Measurements from ENCODE around the gene IPCEF1.
"Not testable (repeated sequence)": the region's sequence is repeated elsewhere in the genome, so short reads cannot be mapped to it uniquely, and the experiment has no call there.

The IPCEF1 gene

DNA sequence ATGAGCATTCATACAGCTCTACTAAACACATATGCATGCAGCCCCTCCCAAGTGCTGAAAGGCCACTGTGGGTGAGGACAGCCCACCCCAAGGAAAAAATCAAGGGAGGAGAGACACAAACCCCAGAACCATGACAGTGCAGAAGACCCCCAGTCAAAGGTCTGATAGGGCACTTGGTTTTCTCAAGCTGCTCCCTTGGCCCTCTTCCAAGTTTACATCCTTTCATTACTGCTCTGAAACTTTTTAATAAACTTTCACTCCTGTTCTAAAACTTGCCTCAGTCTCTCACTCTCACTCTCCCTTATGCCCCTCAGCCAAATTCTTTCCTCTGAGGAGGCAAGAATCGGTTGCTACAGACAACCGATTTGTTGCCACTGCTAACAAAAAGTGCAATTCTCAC, 24.9 kb downstream of the IPCEF1 start:
- DNase-seq (ENCODE audit: low read depth): no peak

DNA sequence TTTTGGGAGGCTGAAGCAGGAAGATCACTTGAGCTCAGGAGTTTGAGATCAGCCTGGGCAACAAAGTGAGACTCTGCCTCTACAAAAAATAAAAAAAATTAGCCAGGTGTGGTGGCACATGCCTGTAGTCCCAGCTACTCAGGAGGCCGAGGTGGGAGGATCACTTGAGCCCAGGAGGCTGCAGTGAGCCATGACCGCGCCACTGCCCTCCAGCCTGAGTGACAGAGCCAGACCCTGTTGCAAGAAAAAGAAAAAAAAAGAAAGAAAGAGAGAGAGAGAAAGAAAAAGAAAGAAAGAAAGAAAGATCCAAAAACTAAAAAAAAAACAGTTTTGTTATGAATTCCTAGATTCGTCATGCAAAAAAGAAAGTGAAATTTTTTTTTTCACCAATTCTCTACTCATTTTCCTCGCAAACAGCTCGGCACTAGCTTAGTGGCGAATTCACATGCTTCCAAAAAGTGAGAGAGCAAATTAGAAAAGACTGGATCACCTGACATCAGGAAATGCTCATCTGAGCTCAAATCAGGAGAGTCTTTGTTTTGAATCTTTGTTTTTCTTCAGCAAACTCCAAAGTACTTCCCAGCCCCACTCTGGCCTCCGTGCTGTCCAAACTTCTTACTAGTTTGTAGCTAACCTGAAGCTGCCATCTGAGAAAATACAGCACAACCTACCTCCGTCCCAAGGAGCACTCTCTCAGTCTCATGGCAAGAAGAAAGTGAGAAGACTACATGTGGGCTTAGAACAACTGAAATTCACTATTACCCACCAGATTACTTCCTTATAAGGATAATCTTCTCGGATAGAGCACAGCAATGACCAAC, 27.0 kb downstream of the IPCEF1 start:
- DNase-seq (ENCODE audit: low read depth): no peak

DNA sequence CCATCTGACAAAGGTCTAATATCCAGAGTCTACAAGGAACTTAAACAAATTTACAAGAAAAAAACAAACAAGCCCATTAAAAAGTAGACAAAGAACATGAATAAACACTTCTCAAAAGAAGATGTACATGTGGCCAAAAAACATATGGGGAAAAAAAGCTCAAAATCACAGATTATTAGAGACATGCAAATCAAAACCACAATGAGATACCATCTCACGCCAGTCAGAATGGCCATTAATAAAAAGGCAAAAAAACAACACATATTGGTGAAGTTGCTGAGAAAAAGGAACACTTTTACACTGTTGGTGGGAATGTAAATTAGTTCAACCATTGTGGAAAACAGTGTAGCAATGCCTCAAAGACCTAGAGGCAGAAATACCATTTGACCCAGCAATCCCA, 29.3 kb downstream of the IPCEF1 start:
- not testable (repeated sequence) for DNase-seq (ENCODE audit: low read depth)

DNA sequence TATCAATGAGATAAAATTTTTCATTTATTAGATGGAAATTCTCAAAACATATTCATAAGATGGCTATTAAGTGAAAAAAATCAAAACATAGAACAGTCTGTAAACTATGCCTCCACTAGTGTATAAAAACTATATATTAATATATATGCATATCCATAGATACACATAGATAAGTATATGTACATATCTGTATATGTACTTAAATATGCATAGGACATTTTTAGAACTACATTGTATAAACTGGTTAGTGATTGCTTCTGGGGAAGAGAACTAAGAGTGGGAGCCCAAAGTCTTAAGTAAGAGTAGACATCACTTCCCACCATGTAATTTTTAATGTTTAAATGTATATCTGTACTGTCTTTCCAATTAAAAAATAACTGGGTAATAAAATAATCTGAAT, 31.5 kb downstream of the IPCEF1 start:
- no peak for DNase-seq (ENCODE audit: low read depth)

DNA sequence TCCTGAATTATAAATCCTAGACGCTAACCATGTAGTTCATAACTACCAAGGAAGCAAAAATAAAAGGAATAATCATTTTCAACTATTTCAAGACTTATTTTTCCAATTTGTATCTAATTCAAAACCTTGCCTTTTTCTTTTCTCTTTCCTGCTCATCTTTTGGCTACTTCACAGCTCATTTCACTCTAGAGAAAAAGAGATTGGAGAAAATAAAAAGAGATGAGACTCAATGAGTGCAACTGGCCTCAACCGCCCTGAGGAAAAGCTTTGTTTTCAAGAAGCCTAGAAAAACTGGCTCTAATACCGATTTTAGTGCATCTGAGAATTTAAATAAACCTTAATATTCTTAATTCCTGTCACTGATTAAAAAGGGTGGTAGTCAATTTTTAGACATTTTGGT, 36.4 kb downstream of the IPCEF1 start:
- no peak for DNase-seq (ENCODE audit: low read depth)

DNA sequence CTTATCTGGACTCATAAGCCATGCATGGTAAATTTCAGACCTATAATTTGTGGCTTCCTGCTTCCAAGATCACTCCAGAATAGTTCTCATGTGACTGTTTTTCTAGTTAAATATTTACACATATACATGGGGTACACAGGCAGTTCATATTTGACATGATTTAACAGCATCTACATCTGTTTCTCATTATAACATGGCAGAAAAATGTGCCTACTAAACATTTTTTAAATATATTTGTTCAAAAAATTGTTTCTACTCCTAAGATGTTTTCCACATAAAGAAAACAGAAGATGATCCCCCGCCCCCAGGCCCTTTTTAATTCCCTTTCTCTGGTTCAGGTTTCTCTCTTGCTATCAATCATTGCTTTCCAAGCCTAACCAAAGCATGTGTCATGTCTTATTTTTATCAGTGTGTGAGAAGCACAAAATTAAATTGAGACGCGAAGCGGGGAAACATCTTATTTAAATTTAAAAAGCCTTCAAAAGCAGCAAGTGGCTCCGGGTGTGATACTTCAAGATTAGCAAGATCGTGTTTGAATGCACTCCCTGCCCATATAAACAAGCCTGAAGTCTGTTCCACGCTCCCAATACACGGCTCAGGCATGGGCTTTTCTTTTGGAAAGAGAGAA, 37.3 kb downstream of the IPCEF1 start:
- peak; percentile 36 for DNase-seq (ENCODE audit: low read depth)

DNA sequence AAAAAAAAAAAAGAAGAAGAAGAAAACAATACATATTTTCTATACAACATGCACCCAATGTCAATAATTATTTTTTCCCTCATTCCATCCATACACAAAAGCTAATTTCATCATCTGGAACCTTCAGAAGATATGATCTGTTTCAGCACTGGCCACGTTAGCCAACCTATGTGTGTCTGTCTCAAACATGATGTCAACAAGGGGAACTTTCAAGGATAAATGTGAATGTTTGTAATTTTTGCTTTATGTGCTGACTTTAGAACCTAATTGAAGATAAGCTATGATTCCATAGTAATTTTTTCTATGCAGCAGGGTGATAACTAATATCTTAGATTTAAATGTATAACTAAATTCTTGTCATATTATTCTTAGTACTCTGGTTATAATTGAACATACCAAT, 37.9 kb downstream of the IPCEF1 start:
- no peak for DNase-seq (ENCODE audit: low read depth)

DNA sequence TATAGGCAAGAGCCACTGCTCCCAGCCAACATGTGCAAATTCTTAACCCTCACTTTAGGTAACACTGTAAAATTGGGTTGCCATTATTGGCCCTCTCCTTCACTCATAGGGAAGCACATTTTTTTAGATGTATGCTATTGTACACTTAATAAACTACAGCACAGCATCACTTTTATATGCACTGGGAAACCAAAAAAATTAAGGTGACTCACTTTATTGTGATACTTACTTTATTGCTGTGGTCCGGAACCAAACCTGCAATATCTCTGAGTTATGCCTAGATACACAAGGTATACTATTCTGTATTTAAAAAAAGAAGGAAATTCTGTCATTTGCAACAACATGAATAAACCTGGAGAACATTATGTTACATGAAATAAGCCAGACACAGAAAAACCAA, 40.5 kb downstream of the IPCEF1 start:
- no peak for DNase-seq (ENCODE audit: low read depth)

DNA sequence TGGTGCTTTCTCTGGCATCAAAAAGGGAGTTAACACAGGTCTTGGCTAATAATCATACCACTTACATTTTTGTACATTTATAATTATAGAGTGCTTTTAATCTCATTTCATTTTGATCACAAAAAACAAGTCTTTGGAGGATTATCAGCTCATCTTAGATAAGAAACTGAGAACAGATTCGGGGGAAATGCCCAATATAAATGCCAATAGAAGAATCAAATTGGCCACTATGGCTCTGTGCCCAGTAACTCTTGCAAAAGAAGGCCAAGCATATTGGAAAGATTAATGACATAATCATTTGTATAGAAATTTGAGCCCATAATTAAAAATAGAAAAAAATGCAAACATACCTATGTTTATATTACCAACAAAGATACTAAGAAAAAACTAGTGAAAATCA, 42.5 kb downstream of the IPCEF1 start:
- DNase-seq (ENCODE audit: low read depth): no peak

DNA sequence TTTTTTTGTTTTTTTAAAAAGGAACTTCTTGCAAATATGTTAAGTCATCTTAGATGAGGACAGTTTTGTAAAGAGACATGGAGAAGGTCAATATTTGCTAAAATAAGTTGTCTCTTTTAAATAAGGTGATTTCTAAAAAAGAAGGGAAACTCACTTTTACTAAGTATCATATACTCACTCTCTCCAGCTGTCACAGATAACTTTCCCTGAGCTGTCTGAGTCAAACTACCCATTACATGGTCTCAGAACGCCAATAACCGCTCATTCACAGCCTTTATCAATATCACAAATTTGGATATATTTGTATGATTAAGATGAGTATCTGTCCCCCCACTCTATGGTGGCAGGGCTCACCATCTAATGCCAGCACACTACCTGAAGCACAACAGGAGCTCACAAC, 47.6 kb downstream of the IPCEF1 start:
- no peak for DNase-seq (ENCODE audit: low read depth)

DNA sequence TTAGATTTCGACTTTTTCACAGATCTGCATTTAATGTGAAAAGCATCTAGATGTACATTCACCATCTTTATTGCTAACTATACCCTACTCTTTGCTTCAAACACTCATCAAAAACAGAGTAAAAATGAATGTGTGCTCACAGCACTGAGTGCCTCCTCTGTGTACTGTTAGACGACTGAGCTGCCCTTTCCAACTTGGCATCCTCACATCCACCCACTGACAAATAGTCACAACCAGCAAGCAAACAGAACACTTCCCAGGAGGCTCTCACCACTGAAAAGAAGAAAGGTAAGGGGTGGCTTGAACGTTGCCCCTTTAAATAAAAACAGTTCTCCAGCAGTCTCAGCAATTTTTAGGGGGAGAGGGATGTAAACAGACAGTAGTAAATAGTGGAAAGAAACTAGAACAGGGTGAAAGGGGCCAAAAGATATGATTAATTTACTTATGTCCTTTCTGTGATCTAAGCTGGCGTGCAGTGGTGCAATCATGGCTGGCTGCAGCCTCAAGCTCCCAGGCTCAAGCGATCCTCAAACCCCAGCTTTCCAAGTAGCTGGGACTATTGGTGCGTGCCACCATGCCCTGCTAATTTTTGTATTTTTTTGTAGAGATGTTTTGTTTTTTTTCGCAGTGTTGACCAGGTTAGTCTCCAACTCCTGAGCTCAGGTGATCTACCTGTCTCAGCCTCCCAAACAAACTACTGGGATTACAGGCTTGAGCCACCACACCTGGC, 48.7 kb downstream of the IPCEF1 start:
- DNase-seq (ENCODE audit: low read depth): no peak

DNA sequence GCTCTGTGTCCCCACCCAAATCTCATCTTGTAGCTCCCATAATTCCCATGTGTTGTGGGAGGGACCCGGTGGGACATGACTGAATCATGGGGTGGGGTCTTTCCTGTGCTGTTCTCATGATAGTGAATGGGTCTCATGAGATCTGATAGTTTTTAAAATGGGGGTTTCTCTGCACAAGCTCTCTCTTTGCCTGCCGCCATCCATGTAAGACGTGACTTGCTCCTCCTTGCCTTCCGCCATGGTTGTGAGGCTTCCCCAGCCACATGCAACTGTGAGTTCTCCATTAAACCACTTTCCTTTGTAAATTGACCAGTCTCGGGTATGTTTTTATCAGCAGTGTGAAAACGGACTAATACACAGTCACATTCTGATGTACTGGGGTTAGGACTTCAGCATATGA, 49.5 kb downstream of the IPCEF1 start:
- DNase-seq (ENCODE audit: low read depth): not testable (repeated sequence)

DNA sequence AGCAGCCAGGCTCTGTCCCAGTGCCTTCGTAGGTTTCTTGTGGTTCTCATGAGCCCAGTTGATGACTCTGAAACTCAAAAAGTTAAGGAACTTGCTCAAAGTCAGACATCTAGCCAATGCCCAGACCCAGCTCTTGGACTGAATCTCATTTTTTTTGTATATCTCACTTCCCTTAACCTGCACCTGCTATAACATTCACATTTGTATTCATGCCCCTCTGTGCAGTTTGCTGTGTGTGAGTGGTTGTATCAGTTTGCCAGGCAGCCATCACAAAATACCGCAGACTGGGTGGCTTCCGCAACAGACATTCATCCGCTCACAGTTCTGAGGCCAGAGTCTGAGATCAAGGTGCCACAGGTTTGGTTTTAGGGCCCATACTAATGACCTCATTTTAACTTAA, 49.9 kb downstream of the IPCEF1 start:
- no peak for DNase-seq (ENCODE audit: low read depth)

DNA sequence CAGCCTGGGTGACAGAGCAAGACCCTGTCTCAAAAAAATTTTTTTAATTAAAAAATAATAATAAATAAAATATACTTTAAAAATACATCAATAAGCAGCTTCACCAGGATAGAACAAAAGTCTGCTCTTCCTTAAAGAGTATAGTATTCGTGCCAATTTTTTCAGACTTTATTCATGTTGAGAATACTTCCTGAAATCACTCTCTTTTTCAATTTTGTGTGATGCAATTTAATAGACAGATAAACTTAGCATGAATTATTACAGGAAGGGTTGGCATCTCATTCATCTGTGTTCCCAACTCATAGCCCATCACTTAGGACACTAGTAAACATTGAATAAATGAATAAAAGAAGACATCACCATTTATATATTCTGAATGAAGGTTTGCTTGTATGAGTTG, 52.4 kb downstream of the IPCEF1 start:
- no peak for DNase-seq (ENCODE audit: low read depth)

DNA sequence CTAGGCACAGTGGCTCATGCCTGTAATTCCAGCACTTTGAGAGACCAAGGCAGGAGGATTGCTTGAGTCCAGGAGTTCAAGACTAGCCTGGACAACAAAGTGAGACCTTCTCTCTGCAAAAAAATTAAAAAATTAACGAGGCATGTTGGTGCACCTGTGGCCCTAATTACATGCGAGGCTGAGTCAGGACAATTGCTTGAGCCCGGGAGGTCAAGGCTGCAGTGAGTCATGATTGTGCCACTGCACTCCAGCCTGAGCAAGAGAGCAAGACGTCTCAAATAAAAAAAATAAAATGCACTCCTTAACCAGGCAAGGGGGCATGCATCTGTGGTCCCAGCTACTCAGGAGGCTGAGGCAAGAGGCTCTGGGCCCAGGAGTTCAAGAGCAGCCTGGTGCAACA, 53.0 kb downstream of the IPCEF1 start:
- DNase-seq (ENCODE audit: low read depth): not testable (repeated sequence)

DNA sequence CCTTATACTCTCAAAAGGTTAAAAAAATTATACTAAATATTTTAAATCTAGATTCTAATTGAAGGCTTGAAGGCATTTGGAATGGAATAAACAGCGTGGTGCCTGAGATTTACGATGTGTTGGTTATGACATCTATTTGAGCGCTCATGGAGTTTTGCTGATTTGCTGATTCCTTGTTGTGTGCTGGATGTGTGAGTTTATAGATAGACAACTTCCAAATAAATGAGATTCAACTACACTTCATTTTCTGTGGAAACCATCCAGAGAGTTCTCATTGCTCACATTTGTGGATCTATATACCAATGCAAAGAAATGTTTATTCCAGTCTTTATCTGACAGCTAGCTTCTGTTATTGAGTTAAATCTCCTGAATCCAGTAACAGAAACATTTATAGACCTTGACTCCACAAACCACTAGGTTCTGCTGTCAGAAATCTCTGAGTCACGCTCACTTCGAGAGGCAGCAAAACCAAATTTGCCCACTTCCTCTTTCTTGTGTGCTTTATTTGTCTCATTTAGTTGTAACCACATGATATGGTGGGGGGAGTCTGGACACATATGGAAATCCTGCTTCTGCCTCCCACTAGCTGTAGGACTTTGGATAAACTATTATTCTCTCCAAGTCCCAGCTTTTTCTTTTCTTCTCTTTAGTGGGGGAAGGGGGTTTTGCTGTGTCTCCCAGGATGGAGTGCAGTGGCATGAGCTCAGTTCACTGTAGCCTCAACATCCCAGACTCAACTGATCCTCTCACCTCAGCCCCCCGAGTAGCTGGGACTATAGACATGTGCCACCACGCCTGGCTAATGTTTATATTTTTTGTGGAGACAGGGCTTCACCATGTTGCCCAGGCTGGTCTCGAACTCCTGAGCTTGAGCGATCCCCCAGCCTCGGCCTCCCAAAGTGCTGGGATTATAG, 54.5 kb downstream of the IPCEF1 start:
- peak; percentile 57 for DNase-seq (ENCODE audit: low read depth)

DNA sequence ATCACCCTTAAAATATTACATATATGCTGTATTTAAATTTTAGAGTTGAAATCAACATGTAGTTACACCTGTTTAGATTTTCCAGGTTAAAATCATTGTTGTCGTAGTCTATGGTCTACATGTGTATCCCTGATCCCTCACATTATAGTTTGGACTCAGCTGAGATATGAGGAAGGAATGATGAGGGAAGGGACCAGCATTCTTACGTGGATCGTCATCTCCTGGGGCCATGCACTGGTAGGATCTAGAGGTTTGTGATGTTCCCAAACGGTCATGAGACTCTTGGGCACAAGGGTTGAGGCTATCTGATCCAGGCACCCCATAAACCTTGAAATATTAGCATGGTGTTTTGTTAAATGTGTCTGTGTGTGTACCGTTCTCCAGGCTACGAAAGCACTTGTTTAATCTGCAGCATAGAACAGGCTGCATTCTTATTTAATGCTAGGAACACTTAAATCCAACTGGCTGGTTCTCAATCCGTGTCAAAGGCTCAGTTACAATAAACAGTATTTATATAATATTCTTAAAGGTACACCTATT, 55.4 kb downstream of the IPCEF1 start:
- DNase-seq (ENCODE audit: low read depth): no peak

DNA sequence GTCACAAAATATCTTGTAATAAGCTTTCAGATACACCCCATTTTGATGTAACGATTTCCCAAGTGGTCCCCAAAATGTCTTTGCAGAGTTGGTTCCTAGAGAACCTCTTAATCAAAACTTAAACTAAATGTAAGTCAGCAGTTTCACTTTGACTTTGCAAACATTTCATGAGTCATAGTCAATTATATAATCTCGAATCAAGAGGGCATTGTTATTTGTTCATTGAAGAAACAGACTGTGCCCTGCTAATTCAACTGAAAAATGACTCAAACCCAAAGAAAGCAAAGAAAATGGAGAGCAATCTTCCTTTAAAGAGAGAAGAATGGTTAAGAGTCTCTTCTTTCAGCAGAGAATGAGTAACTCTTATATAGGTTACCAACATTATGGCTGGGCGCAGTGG, 58.3 kb downstream of the IPCEF1 start:
- peak; percentile 44 for DNase-seq (ENCODE audit: low read depth)

DNA sequence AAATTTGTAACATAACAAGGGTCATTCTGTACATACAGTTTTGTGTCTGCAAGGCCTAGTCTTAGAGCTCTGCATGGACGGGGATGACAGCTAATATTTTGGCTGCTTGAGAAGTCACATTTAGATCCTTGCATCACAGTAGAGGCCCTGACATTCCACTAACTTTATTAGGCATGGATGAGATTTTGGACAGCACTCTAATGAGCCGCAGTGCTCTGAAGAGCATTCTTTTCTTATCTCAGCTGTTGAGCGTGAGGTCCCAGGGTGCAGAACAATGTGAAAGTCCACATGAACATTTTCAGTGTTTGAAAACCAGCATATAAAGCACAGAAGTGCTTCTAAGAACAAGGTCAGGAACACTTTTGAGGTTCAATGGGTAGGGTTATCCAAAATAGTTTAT, 58.9 kb downstream of the IPCEF1 start:
- no peak for DNase-seq (ENCODE audit: low read depth)

DNA sequence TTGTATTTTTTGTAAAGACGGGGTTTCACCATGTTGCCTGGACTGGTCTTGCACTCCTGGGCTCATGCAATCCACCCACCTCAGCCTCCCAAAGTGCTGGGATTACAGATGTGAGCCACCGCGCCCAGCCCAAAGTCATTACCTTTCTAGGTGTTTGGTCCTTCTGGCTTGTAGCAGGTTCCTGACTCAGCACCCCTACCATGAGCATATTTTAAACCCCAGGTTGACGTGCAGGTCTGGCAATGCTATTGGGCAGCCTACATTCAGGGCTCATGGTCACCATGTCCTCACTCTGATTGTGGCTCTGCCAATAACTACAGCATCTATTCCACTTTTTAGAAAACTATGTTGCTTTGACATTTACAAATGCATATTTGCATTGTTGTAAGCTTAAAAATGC, 59.4 kb downstream of the IPCEF1 start:
- DNase-seq (ENCODE audit: low read depth): no peak

DNA sequence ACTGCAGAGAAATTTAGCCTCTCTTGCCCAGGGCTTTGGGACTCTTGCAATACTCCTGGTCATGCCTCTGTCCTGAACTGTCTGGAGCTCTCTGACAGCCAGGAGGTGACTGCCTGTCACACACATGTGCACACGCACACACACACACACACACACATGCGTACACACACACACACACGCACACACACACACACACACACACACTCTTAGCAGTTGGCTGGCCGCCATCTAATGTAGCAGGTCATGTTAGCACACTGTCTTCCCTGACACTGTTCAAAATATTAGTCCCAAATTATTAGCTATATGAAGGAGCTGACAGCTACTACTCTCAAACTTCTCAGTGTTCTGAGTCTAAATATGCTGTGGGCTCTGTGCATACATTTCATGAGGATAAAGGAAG, 60.9 kb downstream of the IPCEF1 start:
- DNase-seq (ENCODE audit: low read depth): no peak
